Germinal center (tissue), 1 donor: ENCODE data around the gene CCDC137.
A peak's percentile ranks its signal among the peaks of the same experiment; 100 is the strongest.

ENCODE experiments used
- DNase-seq: peaks from one replicate; pipeline ENCODE4 v3.0.0; 2012; ENCODE audit warnings: mixed read lengths, low spot score

CCDC137 gene

DNA sequence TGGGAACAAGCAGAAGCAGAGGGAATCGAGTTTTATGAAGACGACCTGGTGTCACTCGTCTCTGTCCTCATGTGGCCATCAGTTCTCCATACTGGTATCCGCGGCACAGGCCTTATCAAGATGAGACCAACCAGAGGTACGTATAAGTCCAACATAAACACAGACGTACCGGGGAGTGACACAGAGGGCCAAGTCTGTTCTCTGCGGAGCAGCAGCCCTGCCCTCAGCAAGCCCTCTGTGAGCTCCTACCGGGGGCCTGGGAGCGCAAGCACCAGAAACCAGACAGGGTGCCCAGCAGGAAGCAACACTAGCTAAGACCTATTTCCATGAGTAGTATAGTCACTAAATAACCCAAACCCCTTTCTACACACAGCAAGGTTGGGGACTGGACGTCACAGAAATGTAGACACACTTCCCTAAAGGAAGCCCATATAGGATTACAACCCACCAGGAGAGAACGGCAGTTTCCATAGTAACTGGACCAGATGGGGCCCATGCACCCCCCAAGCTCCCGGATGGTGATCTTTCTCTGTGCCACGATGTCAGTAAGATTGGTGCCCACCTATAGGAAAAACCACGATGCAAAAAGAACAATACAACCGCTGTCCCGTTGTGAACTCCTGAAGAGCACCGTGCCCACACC, 16.1 kb downstream of the CCDC137 start:
- DNase-seq, result no peak

DNA sequence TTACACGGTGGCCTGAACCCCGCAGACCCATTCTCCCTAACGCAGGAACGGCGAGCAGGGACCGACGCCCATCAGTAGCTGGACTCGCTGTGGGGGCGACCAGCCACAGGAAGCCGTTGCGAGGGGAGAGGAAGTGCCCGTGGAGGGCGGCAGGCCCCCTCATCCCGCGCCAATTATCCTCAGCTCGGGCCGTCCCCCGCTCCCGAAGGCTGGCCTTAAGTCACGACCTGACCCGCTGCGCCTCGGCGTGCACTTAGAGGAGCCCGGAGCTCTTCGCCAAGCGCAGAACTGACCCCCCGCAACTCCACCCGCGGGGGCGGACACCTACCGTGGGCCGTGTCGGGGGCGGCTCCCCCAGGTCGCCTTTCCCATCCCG, 16.7 kb downstream of the CCDC137 start:
- no peak for DNase-seq

GRCh38 chr17:81683584-81684441, 17.3 kb downstream of the CCDC137 start, which contains the start of the genes ARL16 and HGS:
TSS of gene ARL16 (minus strand) at chr17:81683797. CDS start at chr17:81683753, 44 bp downstream.
TSS of gene HGS (plus strand) at chr17:81684011. CDS start at chr17:81684067, 56 bp downstream.
- DNase-seq, result peak; percentile 100

- no peak for DNase-seq
These were observed 17.9 kb downstream of the CCDC137 start for GRCh38 chr17:81684442-81684911.

DNA sequence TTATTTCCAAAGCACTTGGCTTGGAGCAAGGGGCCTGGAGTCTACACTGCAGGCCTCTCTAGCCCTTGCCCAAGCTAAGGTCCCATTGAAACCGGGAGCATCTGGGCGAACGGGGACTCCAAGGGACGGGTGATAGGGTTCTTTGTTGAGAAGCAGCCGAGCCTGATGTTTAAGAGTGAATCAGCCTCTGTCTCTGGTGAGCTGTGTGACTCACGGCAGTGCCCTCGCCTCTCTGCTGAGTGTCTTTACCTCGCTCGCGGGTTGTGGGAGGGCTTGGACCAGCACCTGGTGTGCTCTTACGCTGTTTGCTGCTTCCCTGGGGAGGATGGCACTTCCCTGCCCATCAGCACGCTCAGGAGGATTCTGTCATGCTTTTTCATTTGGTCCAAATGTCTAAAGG, 18.6 kb downstream of the CCDC137 start:
- DNase-seq, result no peak

DNA sequence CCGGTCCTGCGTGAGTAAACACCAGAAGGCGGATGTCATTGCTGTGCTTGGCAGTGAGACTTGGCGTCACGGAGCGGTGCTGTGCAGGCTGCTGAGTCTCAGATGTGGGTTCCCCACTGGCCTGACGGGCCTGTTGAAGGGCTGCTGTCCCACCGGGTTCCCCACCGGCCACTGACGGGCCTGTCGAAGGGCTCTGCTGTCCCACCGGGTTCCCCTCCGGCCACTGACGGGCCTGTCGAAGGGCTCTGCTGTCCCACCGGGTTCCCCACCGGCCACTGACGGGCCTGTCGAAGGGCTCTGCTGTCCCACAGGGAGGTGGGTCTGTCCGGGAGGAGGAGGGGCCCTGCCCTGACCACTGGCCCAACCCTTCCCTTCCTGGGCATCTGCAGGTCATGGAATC, 20.1 kb downstream of the CCDC137 start:
- no peak for DNase-seq

- no peak for DNase-seq
These were observed 21.4 kb downstream of the CCDC137 start for GRCh38 chr17:81687770-81688541.

- DNase-seq, result no peak
These were observed 22.1 kb downstream of the CCDC137 start for GRCh38 chr17:81688616-81689015.

- no peak for DNase-seq
These were observed 23.5 kb downstream of the CCDC137 start for GRCh38 chr17:81690066-81690465.

DNA sequence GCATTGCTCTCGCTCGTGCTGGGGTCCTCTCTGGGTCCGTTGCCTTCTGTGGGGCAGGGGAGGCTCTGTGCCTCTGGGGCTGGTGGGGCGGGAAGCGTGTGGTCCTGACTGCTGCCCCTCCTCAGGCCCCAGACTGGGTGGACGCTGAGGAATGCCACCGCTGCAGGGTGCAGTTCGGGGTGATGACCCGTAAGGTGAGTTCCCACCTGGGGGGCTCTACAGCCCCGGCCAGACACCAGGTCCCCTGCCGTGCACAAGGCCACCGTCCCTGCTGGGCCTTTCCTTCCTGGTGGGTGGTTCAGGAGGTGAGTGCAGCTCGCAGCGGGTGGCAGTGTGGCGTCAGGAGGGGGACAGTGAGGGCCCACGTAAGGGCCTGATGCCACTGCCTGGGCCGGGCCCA, 24.0 kb downstream of the CCDC137 start:
- no peak for DNase-seq

DNA sequence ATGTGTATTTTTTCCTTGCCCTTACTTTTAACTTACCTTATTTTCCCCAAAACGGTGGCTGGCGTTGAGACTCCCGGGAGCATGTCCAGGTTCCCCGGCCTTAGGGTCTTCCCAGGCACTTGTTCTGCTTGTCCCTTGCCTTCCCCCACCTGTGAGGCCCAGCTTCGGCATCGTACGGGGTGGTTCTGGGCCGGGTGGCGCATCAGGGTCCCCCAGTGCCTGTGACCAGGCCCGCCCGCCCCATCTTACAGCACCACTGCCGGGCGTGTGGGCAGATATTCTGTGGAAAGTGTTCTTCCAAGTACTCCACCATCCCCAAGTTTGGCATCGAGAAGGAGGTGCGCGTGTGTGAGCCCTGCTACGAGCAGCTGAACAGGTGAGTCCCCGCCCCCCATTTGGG, 24.7 kb downstream of the CCDC137 start:
- DNase-seq, result no peak

GRCh38 chr17:81691608-81692007, 25.1 kb downstream of the CCDC137 start:
- no peak for DNase-seq

DNA sequence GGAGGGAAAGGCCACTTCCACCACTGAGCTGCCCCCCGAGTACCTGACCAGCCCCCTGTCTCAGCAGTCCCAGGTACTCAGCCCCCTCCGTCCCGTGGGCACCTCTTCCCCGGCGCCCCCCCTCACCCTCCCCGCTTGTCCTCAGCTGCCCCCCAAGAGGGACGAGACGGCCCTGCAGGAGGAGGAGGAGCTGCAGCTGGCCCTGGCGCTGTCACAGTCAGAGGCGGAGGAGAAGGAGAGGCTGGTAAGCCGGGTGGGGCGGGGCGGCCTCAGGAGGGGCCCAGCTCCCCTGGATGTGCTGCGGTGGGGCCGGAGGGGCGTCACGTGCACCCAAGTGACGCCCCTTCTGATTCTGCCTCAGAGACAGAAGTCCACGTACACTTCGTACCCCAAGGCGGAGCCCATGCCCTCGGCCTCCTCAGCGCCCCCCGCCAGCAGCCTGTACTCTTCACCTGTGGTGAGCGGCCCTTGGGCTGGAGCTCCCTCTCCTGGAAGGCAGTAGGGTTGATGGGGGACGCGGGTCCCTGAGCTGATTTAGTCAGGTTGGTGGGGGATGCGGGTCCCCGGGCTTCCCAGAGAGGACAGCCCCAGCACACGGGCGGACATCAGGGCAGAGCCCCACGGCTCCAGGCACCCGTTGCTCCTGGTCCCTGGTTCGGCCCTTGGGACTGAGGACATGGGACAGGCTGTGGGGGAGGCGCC, 27.1 kb downstream of the CCDC137 start:
- DNase-seq, result no peak

DNA sequence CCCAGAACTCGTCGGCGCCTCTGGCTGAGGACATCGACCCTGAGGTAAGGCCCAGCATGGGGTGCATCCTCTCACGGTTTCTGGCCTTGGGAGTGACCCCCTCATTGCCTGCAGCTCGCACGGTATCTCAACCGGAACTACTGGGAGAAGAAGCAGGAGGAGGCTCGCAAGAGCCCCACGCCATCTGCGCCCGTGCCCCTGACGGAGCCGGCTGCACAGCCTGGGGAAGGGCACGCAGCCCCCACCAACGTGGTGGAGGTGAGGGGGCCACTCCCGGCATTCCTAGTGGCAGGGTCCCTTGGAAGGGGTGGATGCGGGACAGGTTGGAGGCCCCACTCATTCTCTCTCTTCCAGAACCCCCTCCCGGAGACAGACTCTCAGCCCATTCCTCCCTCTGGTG, 28.3 kb downstream of the CCDC137 start:
- no peak for DNase-seq

DNA sequence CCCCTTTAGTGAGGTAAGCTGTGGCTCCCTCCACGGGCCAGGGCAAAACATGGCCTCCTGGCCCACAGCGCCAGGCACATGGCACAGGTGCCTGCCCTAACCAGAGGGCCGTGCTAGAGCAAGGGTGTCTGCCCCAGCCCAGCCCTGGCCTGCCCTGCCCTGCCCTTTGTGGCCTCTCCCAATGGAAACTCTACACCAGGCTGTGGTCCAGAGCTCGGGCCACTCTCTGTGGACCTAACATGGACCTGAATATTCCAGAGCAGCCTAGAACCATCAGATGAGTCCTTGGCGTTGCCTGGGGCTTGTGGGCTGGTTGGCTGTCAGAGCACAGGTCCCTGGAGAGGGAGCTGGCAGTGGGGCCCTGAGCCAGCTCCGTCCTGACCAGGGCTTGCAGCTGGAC, 28.7 kb downstream of the CCDC137 start:
- DNase-seq, result no peak

- DNase-seq, result no peak
These were observed 29.3 kb downstream of the CCDC137 start for GRCh38 chr17:81695801-81696200.

DNA sequence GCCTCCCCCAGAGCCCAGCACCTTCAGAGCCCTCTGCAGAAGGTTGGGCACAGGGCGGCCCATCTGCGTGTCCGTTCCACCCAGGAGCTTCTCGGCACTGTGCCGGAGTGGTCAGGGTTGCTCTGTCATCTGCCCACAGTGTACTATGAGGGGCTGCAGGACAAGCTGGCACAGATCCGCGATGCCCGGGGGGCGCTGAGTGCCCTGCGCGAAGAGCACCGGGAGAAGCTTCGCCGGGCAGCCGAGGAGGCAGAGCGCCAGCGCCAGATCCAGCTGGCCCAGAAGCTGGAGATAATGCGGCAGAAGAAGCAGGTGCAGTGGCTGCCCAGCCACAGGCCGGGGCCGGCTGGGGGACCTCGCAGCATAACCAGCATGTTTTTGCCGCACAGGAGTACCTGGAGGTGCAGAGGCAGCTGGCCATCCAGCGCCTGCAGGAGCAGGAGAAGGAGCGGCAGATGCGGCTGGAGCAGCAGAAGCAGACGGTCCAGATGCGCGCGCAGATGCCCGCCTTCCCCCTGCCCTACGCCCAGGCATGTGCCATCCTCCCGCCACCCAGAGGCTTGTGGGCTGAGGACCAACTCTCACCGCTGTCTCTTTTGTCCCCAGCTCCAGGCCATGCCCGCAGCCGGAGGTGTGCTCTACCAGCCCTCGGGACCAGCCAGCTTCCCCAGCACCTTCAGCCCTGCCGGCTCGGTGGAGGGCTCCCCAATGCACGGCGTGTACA, 29.8 kb downstream of the CCDC137 start:
- no peak for DNase-seq

GRCh38 chr17:81697261-81698044, 30.9 kb downstream of the CCDC137 start:
- DNase-seq, result no peak

DNA sequence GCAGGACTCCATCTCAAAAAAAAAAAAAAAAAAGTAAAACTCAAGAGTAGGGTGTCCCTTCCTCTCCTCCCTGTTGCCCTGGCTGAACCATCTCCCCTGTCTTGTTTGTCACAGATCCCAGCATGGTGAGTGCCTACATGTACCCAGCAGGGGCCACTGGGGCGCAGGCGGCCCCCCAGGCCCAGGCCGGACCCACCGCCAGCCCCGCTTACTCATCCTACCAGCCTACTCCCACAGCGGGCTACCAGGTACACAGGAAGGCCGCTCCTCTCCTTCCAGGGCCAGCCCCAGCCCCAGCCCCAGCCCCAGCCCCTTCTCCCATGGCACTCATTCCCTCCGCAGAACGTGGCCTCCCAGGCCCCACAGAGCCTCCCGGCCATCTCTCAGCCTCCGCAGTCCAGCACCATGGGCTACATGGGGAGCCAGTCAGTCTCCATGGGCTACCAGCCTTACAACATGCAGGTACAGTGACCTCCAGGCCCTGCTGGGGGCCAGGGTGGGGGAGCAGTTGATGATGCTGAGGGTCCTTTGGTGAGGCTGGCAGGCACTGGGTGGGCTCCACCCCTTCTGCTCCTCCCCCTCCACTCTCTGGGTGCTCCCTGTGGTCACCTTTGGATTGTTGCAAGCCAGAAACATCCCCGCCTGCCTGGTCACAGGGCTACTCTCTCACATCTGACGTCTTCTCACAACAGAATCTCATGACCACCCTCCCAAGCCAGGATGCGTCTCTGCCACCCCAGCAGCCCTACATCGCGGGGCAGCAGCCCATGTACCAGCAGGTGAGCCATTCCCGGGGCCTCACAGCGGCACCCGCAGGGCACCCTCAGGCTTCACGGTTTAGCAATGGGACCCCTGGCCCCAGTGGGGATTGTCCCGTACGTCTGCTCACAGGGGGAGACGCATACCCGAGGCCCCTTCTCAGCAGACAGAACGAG, 34.1 kb downstream of the CCDC137 start:
- no peak for DNase-seq
